ENCODE measurements around the gene CACNB2.

Gene CACNB2

DNA sequence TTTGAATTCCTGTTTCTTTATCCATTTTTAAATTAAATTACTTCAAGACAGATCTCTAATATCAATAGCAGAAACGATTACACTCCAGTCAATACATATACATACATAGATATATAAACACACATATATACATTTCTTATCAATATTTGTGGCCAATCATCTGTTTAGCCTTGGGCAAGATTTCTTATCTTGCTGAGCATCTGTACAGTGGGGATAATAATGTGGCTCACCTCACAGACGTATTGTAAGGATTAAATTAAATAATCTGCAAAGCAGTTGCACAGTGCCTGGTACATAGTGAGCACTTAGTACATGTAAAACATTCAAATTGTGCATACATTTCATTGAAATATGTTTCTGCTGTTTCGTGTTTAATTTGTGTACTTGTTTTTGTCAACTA lies 17.5 kb upstream of the CACNB2 start:
- no peak overlapping the region for H2AFZ ChIP-seq (ENCODE audit: low read depth, low read length)
- H3K27ac ChIP-seq (ENCODE audit: low read length): no peak overlapping the region
- H3K4me3 ChIP-seq (ENCODE audit: low read length): no peak overlapping the region
- H3K79me2 ChIP-seq (ENCODE audit: low read length): no peaks in the 10 kb centered on the region
- TF ChIP-seq CTCF (IDR thresholded peaks at IDR 0.05; ENCODE audit: low read depth, low read length) (no peak), EZH2phosphoT487 (IDR thresholded peaks at IDR 0.05; ENCODE audit: low read depth) (no peak)
- no peaks in the 10 kb centered on the region for H3K36me3 ChIP-seq (replicated peaks; ENCODE audit: low read depth, low read length)
- no peaks in the 10 kb centered on the region for H3K4me1 ChIP-seq (ENCODE audit: low read length)
- no peaks in the 10 kb centered on the region for H4K20me1 ChIP-seq (ENCODE audit: insufficient read depth, low read length)
- H3K9me3 ChIP-seq (ENCODE audit: insufficient read depth, low read length): no peaks in the 10 kb centered on the region
- H3K4me2 ChIP-seq (ENCODE audit: low read length): no peak overlapping the region
- no peaks in the 10 kb centered on the region for H3K27me3 ChIP-seq (ENCODE audit: low read depth, low read length)
- no peak overlapping the region for H3K9ac ChIP-seq (ENCODE audit: low read length)

DNA sequence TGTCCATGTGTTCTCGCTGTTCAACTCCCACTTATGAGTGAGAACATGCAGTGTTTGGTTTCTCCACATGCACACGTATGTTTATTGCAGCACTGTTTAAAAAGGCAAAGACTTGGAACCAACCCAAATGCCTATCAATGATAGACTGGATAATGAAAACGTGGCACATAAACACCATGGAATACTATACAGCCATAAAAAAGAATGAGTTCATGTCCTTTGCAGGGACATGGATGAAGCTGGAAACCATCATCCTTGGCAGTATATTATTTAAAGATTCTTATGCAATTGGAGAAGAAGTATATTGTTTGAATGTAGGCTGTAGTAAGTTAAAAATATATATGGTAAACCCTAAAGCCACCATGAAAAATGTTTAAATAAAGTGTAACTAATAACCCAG lies 7.2 kb upstream of the CACNB2 start:
- Histone ChIP-seq H3K4me3 (ENCODE audit: low read length) (no peak overlapping the region), H3K9ac (ENCODE audit: low read length) (no peak overlapping the region), H3K27ac (ENCODE audit: low read length) (no peak overlapping the region), H4K20me1 (ENCODE audit: insufficient read depth, low read length) (no peaks in the 10 kb centered on the region), H3K4me2 (ENCODE audit: low read length) (no peak overlapping the region), H3K79me2 (ENCODE audit: low read length) (no peaks in the 10 kb centered on the region), H2AFZ (ENCODE audit: low read depth, low read length) (no peak overlapping the region), H3K4me1 (ENCODE audit: low read length) (no peaks in the 10 kb centered on the region), H3K27me3 (ENCODE audit: low read depth, low read length) (no peaks in the 10 kb centered on the region), H3K36me3 (replicated peaks; ENCODE audit: low read depth, low read length) (no peaks in the 10 kb centered on the region), H3K9me3 (ENCODE audit: insufficient read depth, low read length) (no peaks in the 10 kb centered on the region)
- no peak for TF ChIP-seq CTCF (IDR thresholded peaks at IDR 0.05; ENCODE audit: low read depth, low read length)
- TF ChIP-seq EZH2phosphoT487 (IDR thresholded peaks at IDR 0.05; ENCODE audit: low read depth): no peak

GRCh38 chr10:18134509-18134908 lies 5.7 kb upstream of the CACNB2 start:
- Histone ChIP-seq H3K4me3 (ENCODE audit: low read length) (no peak overlapping the region), H2AFZ (ENCODE audit: low read depth, low read length) (no peak overlapping the region), H4K20me1 (ENCODE audit: insufficient read depth, low read length) (no peaks in the 10 kb centered on the region), H3K9me3 (ENCODE audit: insufficient read depth, low read length) (no peaks in the 10 kb centered on the region), H3K4me1 (ENCODE audit: low read length) (no peaks in the 10 kb centered on the region), H3K4me2 (ENCODE audit: low read length) (no peak overlapping the region), H3K79me2 (ENCODE audit: low read length) (no peaks in the 10 kb centered on the region), H3K27me3 (ENCODE audit: low read depth, low read length) (no peaks in the 10 kb centered on the region), H3K27ac (ENCODE audit: low read length) (no peak overlapping the region), H3K9ac (ENCODE audit: low read length) (no peak overlapping the region), H3K36me3 (replicated peaks; ENCODE audit: low read depth, low read length) (no peaks in the 10 kb centered on the region)
- no peak for TF ChIP-seq CTCF (IDR thresholded peaks at IDR 0.05; ENCODE audit: low read depth, low read length)
- TF ChIP-seq EZH2phosphoT487 (IDR thresholded peaks at IDR 0.05; ENCODE audit: low read depth): no peak

DNA sequence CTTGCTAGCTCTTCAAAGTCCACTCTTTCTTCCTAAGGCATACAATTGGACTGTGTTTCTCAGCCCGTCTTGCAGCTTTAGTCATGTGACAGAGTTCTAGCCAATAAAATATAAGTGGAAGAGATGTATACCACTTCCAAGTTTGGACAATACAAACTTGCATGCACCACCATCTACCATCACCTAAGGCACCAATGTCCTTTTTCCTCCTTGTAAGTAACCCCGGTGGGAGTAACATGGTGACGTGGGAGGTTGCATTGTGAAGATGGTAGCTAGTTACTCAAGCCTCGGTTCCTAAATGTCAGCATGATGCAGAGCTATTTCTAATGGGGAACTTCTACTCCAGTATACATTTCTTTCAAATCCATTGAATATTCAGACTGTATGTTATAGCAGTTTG lies 5.3 kb upstream of the CACNB2 start:
- no peaks in the 10 kb centered on the region for H3K9me3 ChIP-seq (ENCODE audit: insufficient read depth, low read length)
- H3K4me3 ChIP-seq (ENCODE audit: low read length): no peak overlapping the region
- H3K4me1 ChIP-seq (ENCODE audit: low read length): no peaks in the 10 kb centered on the region
- TF ChIP-seq EZH2phosphoT487 (IDR thresholded peaks at IDR 0.05; ENCODE audit: low read depth) (no peak), CTCF (IDR thresholded peaks at IDR 0.05; ENCODE audit: low read depth, low read length) (no peak)
- no peak overlapping the region for H3K9ac ChIP-seq (ENCODE audit: low read length)
- H3K4me2 ChIP-seq (ENCODE audit: low read length): no peak overlapping the region
- no peak overlapping the region for H2AFZ ChIP-seq (ENCODE audit: low read depth, low read length)
- no peak overlapping the region for H3K27ac ChIP-seq (ENCODE audit: low read length)
- H4K20me1 ChIP-seq (ENCODE audit: insufficient read depth, low read length): no peaks in the 10 kb centered on the region
- no peaks in the 10 kb centered on the region for H3K27me3 ChIP-seq (ENCODE audit: low read depth, low read length)
- H3K36me3 ChIP-seq (replicated peaks; ENCODE audit: low read depth, low read length): no peaks in the 10 kb centered on the region
- H3K79me2 ChIP-seq (ENCODE audit: low read length): no peaks in the 10 kb centered on the region
